DND-41 (cell line): ENCODE data around the gene KBTBD7.

ENCODE experiments used
- EZH2 ChIP-seq: IDR thresholded peaks from 3 replicates; pipeline ENCODE4 v1.6.1; 2012; ENCODE audit warnings: borderline replicate concordance, low read depth, mild to moderate bottlenecking, moderate library complexity, low read length, inconsistent platforms; ENCODE audit not compliant: severe bottlenecking
- TF ChIP-seq, protein P1 (sequence below): IDR thresholded peaks from 2 replicates; pipeline ENCODE4 v1.5.1; 2012; ENCODE audit warnings: borderline replicate concordance, low read length, moderate library complexity, mild to moderate bottlenecking; ENCODE audit not compliant: poor library complexity, severe bottlenecking; ENCODE audit errors: extremely low read depth

- TF ChIP-seq, protein P1, sequence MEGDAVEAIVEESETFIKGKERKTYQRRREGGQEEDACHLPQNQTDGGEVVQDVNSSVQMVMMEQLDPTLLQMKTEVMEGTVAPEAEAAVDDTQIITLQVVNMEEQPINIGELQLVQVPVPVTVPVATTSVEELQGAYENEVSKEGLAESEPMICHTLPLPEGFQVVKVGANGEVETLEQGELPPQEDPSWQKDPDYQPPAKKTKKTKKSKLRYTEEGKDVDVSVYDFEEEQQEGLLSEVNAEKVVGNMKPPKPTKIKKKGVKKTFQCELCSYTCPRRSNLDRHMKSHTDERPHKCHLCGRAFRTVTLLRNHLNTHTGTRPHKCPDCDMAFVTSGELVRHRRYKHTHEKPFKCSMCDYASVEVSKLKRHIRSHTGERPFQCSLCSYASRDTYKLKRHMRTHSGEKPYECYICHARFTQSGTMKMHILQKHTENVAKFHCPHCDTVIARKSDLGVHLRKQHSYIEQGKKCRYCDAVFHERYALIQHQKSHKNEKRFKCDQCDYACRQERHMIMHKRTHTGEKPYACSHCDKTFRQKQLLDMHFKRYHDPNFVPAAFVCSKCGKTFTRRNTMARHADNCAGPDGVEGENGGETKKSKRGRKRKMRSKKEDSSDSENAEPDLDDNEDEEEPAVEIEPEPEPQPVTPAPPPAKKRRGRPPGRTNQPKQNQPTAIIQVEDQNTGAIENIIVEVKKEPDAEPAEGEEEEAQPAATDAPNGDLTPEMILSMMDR = no peak
- TF ChIP-seq EZH2 = no peak
These were observed 4.7 kb upstream of the KBTBD7 start for GRCh38 chr13:41199079-41199478.
